Hematopoietic multipotent progenitor cell (in vitro differentiated cells): ENCODE results near the gene FAAP100. TPM values are rescaled to one million over a fixed set of nuclear protein-coding genes. Genes with fewer than 3 reads are reported as not detected.
A peak's percentile ranks its signal among the peaks of the same experiment; 100 is the strongest.
"Not testable (repeated sequence)": the region's sequence is repeated elsewhere in the genome, so short reads cannot be mapped to it uniquely, and the experiment has no call there.

Source experiments
- DNase-seq, 3 donors: peaks; one replicate each; pipeline ENCODE4 v3.0.0-alpha.2; 2011 to 2015; ENCODE audit warnings: low read depth in 2 of 3, low spot score in 2 of 3
- total RNA-seq: library from RNA; depleted of rRNA; stranded (reverse); fragments of >200 nt; gene quantifications from one replicate; pipeline ENCODE4 v1.2.3, GENCODE V29; 2012

Gene FAAP100, protein sequence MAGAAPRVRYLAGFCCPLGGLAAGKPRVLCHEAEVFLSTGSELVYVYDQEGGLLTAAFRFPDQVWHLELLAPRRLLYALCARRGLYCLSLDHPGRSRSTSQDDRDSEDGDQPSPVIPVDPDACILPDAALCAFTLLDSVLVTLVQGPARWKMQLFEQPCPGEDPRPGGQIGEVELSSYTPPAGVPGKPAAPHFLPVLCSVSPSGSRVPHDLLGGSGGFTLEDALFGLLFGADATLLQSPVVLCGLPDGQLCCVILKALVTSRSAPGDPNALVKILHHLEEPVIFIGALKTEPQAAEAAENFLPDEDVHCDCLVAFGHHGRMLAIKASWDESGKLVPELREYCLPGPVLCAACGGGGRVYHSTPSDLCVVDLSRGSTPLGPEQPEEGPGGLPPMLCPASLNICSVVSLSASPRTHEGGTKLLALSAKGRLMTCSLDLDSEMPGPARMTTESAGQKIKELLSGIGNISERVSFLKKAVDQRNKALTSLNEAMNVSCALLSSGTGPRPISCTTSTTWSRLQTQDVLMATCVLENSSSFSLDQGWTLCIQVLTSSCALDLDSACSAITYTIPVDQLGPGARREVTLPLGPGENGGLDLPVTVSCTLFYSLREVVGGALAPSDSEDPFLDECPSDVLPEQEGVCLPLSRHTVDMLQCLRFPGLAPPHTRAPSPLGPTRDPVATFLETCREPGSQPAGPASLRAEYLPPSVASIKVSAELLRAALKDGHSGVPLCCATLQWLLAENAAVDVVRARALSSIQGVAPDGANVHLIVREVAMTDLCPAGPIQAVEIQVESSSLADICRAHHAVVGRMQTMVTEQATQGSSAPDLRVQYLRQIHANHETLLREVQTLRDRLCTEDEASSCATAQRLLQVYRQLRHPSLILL
- 27.7 TPM for total RNA-seq

DNA sequence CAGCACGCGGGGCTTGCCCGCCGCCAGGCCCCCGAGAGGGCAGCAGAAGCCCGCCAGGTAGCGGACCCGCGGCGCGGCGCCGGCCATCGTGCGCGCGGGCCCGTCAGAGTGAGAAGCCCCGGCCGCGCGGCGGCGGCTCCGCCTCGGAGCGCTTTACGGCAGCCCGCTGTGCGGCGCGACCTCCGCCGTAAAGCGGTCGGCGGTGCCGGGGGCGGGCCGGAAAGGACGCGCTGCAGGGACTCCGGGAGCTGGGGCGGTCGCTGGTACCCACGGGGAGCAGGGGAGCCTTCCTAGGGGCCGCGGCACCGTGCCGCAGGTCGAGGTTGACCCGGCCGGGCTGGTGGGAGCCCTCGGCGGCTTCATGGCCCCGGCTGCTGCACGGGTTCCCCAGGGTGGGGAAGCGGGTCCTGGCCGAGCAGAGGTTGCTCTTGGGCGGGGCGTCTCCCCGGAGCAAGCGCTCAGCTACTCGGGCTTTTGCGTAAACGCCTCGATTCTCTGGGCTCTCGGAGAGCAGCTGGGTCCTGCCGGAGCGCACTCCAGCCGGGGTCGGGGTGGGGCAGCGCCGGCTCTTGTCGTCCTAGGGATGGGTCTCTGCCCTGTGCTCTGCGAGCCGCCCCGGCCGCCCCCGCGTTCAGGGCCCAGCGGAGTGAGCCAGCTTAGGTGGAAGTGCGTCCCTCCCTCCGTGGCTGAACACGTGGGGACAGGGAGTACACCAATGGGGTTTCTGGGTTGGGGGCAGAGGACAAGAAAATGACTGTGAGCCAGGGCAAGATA is at the start of gene FAAP100:
FAAP100 (minus strand) TSS at position 110 of the 774 bp plus-strand sequence; CDS start at position 87, 23 bp downstream.
- peak; percentile 72 to 77 (median 76) for DNase-seq

DNA sequence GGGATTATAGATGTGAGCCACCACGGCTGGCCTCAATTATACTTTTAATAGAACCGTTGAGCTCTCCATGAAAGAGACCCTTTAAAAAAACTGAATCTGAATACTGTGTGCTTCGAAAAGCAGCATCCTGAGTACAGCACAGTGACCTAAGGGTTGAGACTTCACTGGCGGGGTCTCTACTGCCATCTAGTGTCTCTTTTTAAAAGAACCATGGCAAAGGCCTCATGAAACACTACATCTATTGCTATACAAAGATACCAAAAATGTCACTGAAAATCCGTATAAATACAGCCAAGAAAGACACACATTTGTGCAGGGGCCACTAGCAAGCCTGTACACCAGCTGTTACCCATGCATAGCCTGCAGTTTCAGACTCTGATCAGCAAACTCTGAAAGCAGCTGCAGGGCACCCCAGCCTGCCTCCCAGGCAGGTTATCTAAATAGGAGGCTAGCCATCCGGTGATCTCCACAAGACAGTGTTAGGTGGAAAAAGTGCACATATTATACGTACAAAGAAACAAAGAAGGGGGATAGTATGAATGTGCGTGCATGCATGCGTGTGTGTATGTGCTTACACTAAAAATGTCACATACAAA is 49.5 kb upstream of the FAAP100 start:
- peak; percentile 31 to 83 (median 55) for DNase-seq

DNA sequence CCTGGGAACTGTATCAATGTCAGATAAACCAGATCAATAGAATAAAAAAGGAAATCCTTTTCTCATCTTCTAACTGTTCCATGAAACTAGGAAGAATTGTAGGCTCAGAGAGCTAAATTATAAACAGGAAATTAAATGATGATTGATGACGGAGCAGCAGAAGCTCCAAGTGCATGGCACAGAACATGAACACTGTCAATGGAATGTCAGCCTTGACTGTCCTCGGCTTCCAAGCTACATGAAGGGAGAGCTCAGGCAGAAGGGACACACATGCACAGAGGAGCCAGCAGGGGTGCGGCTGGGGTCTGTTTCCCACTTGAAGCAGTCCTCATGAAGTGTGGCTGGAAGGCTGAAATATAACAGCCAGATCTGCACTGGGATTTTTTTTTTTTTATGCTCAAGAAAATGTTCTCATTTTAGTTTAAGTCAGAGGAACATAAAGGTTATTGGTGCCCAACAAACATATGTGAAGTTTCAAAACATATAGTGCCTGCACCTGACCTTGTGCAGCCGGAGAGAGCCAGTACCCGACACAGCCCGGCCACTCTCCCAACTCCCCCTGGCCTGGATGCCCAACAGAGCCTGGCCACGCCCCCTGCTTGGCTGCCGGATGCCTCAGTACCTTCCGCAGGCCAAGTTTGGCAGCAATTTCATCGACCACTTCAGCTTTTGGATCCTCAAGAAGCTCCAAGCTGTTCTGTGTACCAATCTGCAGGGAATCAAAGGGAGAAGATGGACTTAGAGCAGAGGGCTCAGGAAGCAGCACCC is 47.8 kb upstream of the FAAP100 start:
- DNase-seq, result no peak

DNA sequence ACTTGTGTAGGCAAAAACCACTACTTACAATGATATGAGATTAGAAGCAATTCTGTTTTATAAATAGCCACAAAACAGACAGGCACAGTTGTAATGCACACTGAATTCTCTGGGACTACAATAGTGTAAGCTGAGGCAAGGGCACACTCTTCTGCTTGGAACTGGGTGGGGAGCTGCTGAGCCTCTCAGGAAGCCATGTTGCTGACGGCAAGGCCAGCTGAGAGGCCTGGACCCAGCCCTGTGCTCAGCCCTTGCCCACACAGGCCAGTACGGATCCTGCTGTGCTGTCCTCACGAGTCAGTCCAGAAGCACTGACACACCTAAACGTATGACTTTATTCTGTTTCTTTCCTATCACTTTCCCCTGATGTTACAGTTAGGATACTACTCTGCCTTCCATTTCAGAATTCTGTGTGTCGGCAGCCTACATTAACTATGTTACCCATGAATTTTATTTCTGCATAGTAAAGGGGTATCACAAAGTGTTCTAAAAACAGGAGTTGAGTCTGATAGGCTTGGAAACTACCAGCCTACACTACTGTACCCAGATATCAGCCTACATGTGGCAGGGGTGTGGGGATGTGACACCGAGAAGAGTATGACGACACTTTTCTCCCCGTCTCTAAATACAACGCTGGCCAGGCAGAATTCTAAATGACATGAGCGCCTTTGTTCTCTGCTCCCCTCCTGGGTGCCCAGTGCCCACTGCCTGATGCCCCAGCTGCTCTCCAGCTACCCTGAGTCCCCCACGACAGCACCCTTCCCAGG is 41.1 kb upstream of the FAAP100 start:
- DNase-seq, result no peak

DNA sequence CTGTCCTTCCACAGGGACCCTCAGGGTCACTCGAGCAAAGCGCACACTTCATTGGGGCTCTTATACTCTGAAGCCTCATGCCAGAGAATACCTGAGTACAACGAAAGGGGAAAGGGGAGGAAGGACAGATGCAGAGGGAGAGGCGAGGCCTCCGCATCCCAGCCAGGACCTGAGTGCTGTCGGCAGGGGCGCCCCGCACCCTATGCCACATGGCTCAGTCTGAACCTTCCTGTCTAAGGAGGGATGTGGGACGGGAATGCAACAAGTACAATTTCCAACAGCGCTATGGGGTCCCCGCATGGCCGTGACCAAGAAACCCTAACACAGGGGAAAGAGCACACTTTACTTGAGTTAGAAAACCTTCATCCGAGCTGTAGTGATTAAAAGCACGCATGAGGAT is 39.8 kb upstream of the FAAP100 start:
- DNase-seq, result no peak

DNA sequence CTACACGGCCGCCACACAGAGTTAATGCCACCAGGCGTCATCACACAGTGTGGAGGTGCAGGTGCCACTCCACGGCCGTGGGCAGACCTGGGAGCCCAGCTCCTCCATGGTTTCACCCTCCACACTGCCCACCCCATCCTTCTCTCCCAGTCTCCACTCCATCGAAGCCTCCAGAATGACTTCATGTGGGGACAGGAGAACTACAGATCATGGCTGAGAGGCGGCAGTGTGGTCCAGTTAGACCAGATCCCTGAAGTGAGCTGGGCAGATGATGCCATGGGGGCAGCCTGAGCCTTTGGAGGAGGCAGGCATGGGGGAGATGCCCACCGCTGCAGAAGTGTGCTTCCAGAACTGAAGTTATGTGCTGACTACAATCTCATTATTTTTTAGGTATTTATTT is 38.0 kb upstream of the FAAP100 start:
- no peak for DNase-seq

DNA sequence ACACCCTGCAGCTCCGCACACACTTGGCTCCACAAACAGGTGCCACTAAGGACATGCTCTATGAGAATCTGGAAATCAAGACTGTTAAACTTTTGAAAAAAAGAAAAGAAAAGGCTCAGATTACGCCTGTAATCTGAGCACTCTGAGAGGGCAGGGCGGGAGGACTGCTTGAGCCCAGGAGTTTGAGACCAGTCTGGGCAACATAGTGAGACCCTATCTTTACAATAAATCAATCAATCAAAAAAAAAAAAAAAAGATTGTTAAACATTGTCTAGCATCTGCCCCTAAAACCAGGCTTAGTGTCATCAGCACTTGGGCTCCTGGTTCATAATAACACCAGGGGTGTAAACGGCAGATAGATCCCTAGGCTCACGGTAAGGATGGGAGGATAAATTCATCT is 37.5 kb upstream of the FAAP100 start:
- no peak for DNase-seq

DNA sequence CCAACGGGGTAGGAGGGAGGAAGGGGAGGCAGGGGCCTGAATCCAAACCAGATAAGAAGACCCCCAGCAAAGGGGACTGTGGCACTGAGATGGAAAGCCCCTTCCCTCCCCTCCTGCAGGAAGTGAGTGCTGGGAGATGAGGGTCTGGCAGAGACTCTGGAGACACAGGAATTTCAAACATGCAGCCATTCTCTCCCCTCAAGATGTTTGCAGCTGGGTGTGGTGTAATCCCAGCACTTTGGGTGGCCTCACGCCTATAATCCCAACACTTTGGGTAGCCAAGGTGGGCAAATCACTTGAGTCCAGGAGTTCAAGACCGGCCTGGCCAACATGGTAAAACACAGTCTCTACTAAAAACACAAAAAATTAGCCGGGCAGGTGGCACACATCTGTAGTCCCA is 33.9 kb upstream of the FAAP100 start:
- DNase-seq, result no peak

DNA sequence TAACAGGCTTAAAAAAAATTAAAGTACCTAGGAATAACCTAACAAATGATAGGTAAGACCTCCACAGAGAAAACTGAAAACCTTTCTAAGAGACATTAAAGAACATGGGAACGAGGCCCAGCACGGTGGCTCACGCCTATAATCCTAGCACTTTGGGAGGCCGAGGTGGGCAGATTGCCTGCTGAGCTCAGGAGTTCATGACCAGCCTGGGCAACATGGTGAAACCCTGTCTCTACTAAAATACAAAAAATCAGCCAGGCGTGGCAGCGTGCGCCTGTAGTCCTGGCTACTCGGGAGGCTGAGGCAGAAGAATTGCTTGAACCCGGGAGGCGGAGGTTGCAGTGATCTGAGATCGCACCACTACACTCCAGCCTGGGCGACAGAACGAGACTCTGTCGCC is 32.6 kb upstream of the FAAP100 start:
- DNase-seq, result not testable (repeated sequence)

DNA sequence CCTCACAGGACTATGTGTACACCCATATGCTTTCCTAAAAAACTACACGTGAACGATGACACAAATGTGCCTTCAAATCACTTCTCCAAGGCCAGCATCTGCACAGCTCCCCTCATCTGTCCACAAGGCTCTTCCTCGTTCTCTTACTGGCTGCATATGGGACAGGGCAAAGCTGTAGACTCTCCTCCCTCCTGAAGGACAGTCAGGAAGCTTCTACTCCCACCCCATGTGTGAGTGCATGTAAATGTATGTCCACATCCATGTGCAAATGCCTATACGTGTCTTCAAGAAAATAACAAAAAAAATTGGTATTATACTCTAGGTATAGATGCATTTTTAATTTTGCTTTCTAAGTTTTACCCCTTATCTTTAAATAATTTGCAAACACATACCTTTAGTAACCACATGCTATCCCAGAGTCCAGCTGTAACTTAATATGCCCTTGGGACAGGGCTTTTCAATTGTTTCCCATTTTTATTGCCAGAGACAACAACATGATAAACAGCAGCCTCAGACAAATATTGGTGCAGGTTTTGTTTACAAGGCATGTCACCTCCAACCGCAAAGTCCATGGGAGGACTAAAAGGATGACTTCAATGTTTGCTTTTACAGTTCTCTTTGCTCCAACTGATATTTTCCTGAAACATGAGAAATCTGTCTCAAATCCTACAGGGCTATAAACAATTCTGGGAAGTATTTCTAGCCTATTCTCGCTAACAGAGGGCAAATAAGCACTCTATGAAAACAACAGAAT is 31.6 kb upstream of the FAAP100 start:
- no peak for DNase-seq

DNA sequence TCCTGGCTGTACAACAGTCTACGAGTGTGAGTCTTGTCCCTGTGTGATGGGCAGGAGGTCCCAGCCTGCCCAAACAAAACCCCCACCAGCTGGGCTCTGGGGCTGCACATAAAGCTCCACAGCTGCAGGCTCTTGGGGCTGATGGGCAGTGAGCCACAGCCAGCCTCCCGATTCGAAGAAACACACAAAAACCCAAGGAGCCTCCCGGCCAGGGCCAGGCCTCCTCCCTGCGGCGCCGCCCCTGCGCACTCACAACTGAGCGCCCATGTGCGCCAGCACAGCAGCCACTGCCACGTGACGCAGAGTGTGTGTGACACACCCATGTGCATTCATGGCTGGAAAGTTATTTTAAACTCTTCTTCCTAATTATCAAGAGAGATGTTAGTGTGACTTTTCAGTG is 30.6 kb upstream of the FAAP100 start:
- DNase-seq, result no peak

DNA sequence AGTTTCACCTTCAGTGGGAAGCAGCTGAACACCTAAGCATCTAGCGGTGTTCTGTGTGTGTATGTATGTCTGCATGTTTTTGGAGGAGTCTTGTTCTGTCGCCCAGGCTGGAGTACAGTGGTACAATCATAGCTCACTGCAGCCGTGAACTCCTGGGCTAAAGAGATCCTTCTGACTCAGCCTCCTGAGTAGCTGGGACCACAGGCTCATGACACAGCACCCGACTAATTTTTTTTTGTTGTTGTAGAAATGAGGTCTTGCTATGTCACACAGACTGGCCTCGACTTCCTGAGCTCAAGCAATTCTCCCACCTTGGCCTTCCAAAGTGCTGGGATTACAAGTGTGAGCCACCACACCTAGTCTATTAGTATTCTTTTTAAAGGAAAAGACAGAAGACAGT is 30.2 kb upstream of the FAAP100 start:
- no peak for DNase-seq

DNA sequence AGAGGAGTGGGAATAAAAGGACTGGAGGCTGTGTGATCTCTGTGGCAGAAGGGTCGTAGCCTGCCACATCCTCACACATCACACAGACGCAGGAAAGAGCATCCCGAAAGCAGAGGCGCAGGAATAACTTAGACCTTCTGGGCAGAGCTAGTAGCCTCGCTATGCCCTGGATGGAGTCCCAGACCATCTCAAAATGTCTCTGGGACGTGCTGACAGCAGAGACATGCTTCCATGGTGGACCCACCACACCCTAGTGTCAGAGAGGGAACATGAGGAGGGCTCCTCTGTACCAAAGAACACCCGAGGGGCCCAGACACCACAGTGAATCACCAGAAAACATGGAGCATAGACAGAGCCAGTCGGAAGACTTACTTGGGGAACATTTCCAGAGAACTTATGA is 29.6 kb upstream of the FAAP100 start:
- no peak for DNase-seq

DNA sequence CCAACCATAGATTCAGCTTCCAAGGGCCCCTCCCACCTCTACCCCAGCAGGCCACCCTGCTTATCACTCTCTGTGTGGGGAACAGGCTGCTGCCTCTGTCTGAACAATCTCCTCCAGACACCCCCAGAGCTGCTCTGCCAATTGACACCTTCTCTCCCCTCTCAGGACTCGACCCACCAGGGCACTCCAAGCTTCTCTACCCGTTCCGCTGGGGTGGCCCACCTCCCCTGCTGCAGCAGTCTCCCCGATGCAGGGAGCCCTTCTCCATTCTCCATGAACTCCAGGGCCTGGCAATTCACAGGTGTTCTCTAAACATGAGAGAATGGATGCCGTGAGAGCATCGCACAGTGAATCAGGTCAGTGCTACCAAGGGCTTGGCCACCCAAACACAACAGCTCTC is 28.3 kb upstream of the FAAP100 start:
- DNase-seq, result no peak

DNA sequence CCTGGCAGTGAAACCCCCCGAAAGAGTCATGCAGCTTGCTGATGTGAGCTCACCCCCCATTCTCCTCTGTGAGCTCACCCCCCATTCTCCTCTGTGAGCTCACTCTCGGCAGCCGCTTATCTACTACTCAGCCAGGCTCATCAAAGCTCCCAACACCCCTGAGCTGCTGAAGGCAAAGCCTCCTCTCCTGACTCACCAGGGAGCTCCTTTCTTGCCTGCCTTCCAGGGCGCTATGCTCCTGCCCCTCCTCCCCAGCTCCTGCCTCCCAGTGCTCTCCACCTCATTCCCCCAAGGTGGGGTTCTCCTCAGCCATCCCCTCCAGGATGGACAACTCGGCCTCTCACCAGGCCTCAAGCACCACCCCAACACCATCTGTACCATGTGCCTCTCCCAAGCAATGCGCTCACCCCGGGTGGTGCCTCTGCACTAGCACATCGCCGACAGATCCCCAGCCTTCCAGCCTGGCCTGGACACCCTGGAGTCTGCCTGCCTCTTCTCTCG is 27.7 kb upstream of the FAAP100 start:
- no peak for DNase-seq

DNA sequence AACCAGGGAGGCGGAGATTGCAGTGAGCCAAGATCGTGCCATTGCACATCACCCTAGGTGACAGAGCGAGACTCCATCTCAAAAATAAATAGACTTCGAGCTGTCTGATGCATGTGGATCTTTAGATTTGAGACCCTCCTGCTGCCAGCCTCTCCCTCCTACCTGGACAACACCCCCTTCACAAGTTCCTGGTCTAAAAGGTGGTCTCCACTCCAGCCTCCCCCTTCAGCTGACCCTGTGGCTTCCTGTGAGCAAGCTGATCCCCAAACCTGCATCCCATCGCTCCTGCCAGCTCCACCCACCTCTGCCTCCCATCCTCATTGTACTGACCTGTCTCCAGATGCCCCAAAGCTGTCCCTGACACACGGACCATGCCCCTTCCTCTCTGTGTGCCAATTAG is 27.1 kb upstream of the FAAP100 start:
- DNase-seq, result no peak

DNA sequence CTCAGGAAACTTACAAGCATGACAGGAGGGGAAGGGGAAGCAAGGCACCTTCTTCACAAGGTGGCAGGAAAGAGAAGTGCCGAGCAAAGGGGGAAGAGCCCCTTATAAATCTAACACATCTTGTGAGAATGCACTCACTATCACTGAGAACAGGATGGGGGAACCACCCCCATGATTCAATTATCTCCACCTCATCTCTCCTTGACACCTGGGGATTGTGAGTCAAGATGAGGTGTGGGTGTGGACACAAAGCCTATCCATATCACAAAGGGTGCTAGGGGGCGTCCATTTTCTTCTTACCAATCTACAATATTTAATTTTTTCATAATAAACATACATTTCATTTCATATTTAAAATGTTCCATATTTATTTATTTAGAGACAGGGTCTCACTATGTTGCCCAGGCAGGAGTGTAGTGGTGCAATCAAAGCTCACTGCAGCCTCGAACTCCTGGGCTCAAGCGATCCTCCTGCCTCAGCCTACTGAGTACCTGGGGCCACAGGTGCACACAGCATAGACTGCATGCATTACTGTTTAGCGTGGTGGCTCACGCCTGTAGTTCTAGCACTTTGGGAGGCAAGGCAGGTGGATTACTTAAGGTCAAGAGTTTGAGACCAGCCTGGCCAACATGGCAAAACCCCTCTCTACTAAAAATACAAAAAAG is 26.5 kb upstream of the FAAP100 start:
- peak in 1 of 3 donors; percentile 33 for DNase-seq

DNA sequence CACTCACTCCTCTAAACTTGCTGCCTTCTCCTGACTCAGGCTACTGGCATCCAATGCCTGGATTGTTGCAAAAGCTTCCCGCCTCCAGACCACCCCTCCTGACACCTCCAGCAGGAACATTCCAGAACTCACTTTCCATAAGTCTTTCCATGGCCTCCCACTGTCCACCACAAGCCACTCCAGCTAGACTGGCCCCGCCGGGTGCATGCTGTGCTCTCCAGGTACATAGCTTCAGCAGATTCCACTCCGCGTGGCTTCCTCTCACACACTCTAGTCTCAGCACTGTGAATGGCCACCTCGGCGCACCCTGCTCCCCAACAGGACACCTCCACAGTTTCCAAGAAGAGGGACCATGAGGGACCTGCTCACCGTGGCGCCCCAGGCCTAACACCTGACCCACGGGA is 25.9 kb upstream of the FAAP100 start:
- DNase-seq, result no peak
